Measurements from ENCODE around the gene RAPGEF4.

RAPGEF4 gene

GRCh38 chr2:172856606-172857005 is 121.0 kb downstream of the RAPGEF4 start:
- no peak for DNase-seq

GRCh38 chr2:172858473-172858745 is 122.8 kb downstream of the RAPGEF4 start:
- DNase-seq = no peak

- peak in 11 of 58 donors; percentile 3 to 50 (median 16) for DNase-seq
These were observed 124.1 kb downstream of the RAPGEF4 start for GRCh38 chr2:172859581-172860335.

- DNase-seq = no peak
These were observed 124.7 kb downstream of the RAPGEF4 start for GRCh38 chr2:172860336-172860707.

- no peak for DNase-seq
These were observed 125.5 kb downstream of the RAPGEF4 start for GRCh38 chr2:172861098-172861497.

- no peak for DNase-seq
These were observed 126.2 kb downstream of the RAPGEF4 start for GRCh38 chr2:172861656-172862476.

- no peak for DNase-seq
These were observed 127.7 kb downstream of the RAPGEF4 start for GRCh38 chr2:172863341-172863740.

- DNase-seq = peak in 19 of 58 donors; percentile 1 to 56 (median 13)
These were observed 128.5 kb downstream of the RAPGEF4 start for GRCh38 chr2:172864182-172864581.

GRCh38 chr2:172865422-172865821 is 129.8 kb downstream of the RAPGEF4 start:
- no peak for DNase-seq

GRCh38 chr2:172869861-172870260 is 134.2 kb downstream of the RAPGEF4 start:
- no peak for DNase-seq

- no peak for DNase-seq
These were observed 134.8 kb downstream of the RAPGEF4 start for GRCh38 chr2:172870396-172870795.

GRCh38 chr2:172877826-172878225 is 142.2 kb downstream of the RAPGEF4 start:
- DNase-seq = no peak

GRCh38 chr2:172878260-172878659 is 142.6 kb downstream of the RAPGEF4 start:
- peak in 5 of 58 donors; percentile 1 to 29 (median 15) for DNase-seq

GRCh38 chr2:172884336-172884735 is 148.7 kb downstream of the RAPGEF4 start:
- DNase-seq = no peak

GRCh38 chr2:172885996-172886395 is 150.4 kb downstream of the RAPGEF4 start:
- no peak for DNase-seq

- DNase-seq = no peak
These were observed 151.6 kb downstream of the RAPGEF4 start for GRCh38 chr2:172887280-172887679.

GRCh38 chr2:172888714-172889669 is 153.3 kb downstream of the RAPGEF4 start:
- DNase-seq = no peak

GRCh38 chr2:172889768-172890430 is 154.3 kb downstream of the RAPGEF4 start:
- peak in 5 of 58 donors; percentile 1 to 54 (median 17) for DNase-seq

- DNase-seq = no peak
These were observed 157.5 kb downstream of the RAPGEF4 start for GRCh38 chr2:172893111-172893510.

GRCh38 chr2:172893671-172894070 is 158.0 kb downstream of the RAPGEF4 start:
- DNase-seq = no peak

All from anterior cingulate cortex (tissue), 58 donors.